Upper lobe of left lung (tissue), 4 donors: ENCODE data around the gene KCNJ10.

Experiments used
- EP300 ChIP-seq, 4 donors: sonication (generic); formaldehyde crosslinking; IDR thresholded peaks; one replicate each; pipeline ENCODE4 v1.5.1; 2017; ENCODE audit warnings: antibody characterized with exemption in 4 of 4, control low read depth in 2 of 4
- POLR2A ChIP-seq, 4 donors: fragments of 450-650 bp; IDR thresholded peaks; one replicate each; pipeline ENCODE4 v1.5.1; 2016 to 2017; ENCODE audit warnings: antibody characterized with exemption in 4 of 4, mild to moderate bottlenecking in 2 of 4
- POLR2AphosphoS5 ChIP-seq, 2 donors: sonication (generic); formaldehyde crosslinking; IDR thresholded peaks; one replicate each; pipeline ENCODE4 v1.5.1; 2017; ENCODE audit warnings: antibody characterized with exemption in 2 of 2
- TF ChIP-seq, protein P1 (sequence below), 6 experiments: fragments of 450-650 bp in 4 of 6; fragments of 200-600 bp in 2 of 6; sonication (generic) in 2 of 6; IDR thresholded peaks; one replicate each; pipeline ENCODE4 v1.5.1; 2016 to 2019; ENCODE audit warnings: antibody characterized with exemption in 6 of 6

DNA sequence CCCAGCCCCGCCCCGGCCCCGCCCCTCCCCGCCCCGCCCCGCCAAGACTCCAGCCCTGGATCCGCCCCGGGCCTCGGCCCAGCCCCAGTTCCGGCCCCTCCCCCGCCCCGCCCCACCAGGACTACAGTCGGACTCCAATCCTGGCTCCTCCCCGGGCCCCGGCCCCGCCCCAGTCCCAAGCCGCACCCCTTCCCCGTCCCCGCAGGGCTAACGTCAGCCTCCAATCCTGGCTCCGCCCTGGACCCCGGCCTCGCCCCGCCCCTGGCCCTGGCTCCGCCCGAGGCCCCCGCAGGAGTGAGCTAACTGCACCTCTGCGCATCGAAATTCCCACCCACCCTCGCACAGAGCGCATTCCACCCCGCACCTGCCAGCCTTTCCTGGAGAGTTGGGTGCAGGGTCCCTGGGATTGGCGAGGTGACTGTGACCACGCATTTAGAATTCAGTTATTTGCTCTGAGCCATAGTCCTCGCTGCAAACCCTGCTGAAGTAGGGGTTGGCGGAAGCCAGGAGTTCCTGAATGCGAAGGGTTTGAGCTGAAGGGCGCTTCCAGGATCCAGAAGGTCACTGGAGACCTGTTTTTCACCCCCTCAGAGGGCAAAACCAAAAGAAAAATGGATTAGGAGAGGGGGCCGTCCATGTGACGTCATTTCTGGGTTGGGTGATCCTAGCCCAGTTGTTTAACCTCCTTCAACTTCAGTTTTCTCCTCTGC, 29.0 kb upstream of the KCNJ10 start:
- TF ChIP-seq, protein P1, sequence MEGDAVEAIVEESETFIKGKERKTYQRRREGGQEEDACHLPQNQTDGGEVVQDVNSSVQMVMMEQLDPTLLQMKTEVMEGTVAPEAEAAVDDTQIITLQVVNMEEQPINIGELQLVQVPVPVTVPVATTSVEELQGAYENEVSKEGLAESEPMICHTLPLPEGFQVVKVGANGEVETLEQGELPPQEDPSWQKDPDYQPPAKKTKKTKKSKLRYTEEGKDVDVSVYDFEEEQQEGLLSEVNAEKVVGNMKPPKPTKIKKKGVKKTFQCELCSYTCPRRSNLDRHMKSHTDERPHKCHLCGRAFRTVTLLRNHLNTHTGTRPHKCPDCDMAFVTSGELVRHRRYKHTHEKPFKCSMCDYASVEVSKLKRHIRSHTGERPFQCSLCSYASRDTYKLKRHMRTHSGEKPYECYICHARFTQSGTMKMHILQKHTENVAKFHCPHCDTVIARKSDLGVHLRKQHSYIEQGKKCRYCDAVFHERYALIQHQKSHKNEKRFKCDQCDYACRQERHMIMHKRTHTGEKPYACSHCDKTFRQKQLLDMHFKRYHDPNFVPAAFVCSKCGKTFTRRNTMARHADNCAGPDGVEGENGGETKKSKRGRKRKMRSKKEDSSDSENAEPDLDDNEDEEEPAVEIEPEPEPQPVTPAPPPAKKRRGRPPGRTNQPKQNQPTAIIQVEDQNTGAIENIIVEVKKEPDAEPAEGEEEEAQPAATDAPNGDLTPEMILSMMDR (IDR thresholded peaks at IDR 0.05): peak in 1 of 6 experiments; percentile 12
- TF ChIP-seq POLR2AphosphoS5 (IDR thresholded peaks at IDR 0.05) (peak; percentile 35 to 82), EP300 (IDR thresholded peaks at IDR 0.05) (peak in 1 of 4 donors; percentile 14), POLR2A (IDR thresholded peaks at IDR 0.05) (peak in 2 of 4 donors; percentile 41 to 77)
